PFSK-1 (cell line): Measurements from ENCODE around the gene CRADD.

ENCODE experiments used
- FOXP2 ChIP-seq: optimal IDR thresholded peaks from 2 replicates; pipeline ENCODE3; 2011; ENCODE audit warnings: borderline replicate concordance, control low read depth, inconsistent platforms; ENCODE audit not compliant: insufficient read depth; ENCODE audit errors: extremely low read length, extremely low read depth
- POLR2AphosphoS5 ChIP-seq: IDR thresholded peaks from 2 replicates; pipeline ENCODE4 v1.6.1; 2012; ENCODE audit warnings: low read depth, mild to moderate bottlenecking, control low read depth, low read length, moderate library complexity
- SIN3A ChIP-seq: IDR thresholded peaks from 2 replicates; pipeline ENCODE4 v1.6.1; 2012; ENCODE audit warnings: mild to moderate bottlenecking, low read length, moderate library complexity, borderline replicate concordance; ENCODE audit not compliant: insufficient read depth
- TAF1 ChIP-seq: IDR thresholded peaks from 2 replicates; pipeline ENCODE4 v1.6.1; 2012; ENCODE audit warnings: low read length, control low read depth, borderline replicate concordance; ENCODE audit not compliant: insufficient read depth
- TF ChIP-seq, protein P1 (sequence below), 2 experiments: IDR thresholded peaks; 2 replicates each; pipeline versions ENCODE4 v1.6.1 to v1.8.0; 2011 to 2012; ENCODE audit warnings: low read depth in 2 of 2, low read length in 2 of 2, control low read depth in 1 of 2, inconsistent platforms in 1 of 2, mild to moderate bottlenecking in 1 of 2, moderate library complexity in 1 of 2; ENCODE audit not compliant: insufficient read depth in 1 of 2

Gene CRADD

DNA sequence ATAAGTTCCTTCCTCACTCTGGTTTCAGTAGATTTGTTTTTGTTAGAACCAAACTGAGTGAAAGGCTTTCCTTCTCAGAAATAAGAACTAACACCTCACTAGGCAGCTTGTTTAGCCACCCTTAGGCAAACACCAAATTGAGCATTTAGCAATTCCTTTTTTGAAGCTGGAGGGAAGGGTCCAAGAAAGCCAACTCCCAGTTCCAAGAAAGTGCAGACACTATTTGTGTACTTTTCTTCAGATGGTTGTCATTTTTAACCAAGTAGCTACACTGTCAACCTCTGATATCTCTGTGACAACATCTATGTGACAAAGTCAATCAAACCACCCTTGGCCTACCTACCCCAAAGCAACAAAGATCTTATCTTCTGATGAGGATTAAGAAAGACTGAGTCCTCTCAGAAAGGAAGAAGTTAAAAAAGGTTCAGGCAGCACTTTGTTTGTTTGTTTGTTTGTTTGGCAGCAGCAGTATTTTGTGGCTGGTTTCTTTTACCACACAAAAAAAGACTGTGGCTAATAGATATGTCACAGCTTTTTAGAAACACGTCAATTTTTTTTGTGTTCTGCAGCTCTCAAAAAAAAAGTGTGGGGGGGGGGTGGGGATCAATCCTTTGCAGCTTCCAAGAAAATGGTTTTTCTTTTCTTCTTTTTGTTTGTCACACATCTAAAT lies 203.8 kb downstream of the CRADD start:
- TF ChIP-seq POLR2AphosphoS5 (no peak), SIN3A (no peak), FOXP2 (no peak), TAF1 (no peak)
- TF ChIP-seq, protein P1, sequence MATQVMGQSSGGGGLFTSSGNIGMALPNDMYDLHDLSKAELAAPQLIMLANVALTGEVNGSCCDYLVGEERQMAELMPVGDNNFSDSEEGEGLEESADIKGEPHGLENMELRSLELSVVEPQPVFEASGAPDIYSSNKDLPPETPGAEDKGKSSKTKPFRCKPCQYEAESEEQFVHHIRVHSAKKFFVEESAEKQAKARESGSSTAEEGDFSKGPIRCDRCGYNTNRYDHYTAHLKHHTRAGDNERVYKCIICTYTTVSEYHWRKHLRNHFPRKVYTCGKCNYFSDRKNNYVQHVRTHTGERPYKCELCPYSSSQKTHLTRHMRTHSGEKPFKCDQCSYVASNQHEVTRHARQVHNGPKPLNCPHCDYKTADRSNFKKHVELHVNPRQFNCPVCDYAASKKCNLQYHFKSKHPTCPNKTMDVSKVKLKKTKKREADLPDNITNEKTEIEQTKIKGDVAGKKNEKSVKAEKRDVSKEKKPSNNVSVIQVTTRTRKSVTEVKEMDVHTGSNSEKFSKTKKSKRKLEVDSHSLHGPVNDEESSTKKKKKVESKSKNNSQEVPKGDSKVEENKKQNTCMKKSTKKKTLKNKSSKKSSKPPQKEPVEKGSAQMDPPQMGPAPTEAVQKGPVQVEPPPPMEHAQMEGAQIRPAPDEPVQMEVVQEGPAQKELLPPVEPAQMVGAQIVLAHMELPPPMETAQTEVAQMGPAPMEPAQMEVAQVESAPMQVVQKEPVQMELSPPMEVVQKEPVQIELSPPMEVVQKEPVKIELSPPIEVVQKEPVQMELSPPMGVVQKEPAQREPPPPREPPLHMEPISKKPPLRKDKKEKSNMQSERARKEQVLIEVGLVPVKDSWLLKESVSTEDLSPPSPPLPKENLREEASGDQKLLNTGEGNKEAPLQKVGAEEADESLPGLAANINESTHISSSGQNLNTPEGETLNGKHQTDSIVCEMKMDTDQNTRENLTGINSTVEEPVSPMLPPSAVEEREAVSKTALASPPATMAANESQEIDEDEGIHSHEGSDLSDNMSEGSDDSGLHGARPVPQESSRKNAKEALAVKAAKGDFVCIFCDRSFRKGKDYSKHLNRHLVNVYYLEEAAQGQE (IDR thresholded peaks at IDR 0.05; ENCODE audit: insufficient read depth in 1 of 2, low read depth in 2 of 2, low read length in 2 of 2), result no peak

- TF ChIP-seq SIN3A (no peak), FOXP2 (no peak), POLR2AphosphoS5 (no peak), TAF1 (no peak)
- TF ChIP-seq, protein P1 (IDR thresholded peaks at IDR 0.05; ENCODE audit: insufficient read depth in 1 of 2, low read depth in 2 of 2, low read length in 2 of 2), result no peak
Observed at GRCh38 chr12:93882763-93883162, 205.6 kb downstream of the CRADD start.

DNA sequence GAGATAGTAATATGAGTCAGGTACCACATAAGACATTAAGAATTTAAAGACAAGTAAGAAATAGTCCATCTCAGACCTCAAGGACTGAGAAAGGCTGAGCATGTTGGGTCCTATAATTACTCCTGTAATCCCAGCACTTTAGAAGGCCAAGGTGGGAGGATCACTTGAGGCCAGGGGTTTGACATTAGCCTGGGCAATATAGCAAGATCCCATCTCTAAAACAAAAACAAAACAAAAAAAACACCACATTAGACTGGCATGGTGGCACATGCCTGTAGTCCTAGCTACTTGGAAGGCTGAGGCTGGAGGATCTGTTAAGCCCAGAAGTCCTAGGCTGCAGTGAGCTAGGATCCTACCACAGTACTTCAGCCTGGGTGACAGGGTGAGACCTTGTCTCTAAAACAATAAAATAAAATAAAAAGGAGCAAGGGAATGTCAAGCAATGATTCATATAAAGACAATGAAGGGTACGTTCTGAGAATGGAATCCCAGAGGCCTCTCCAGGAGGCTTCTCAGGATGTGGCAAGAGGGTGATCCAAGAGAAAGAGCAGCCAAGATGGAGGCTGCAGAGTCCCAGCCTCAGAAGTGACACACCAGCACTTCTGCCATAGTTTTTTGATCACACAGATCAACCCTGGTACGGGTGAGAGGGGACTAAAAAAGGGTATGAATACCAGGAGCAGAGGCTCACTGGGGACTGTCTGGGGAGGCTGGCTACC lies 206.4 kb downstream of the CRADD start:
- TF ChIP-seq, protein P1 (IDR thresholded peaks at IDR 0.05; ENCODE audit: insufficient read depth in 1 of 2, low read depth in 2 of 2, low read length in 2 of 2), result no peak
- TF ChIP-seq TAF1 (no peak), FOXP2 (no peak), SIN3A (no peak), POLR2AphosphoS5 (no peak)

DNA sequence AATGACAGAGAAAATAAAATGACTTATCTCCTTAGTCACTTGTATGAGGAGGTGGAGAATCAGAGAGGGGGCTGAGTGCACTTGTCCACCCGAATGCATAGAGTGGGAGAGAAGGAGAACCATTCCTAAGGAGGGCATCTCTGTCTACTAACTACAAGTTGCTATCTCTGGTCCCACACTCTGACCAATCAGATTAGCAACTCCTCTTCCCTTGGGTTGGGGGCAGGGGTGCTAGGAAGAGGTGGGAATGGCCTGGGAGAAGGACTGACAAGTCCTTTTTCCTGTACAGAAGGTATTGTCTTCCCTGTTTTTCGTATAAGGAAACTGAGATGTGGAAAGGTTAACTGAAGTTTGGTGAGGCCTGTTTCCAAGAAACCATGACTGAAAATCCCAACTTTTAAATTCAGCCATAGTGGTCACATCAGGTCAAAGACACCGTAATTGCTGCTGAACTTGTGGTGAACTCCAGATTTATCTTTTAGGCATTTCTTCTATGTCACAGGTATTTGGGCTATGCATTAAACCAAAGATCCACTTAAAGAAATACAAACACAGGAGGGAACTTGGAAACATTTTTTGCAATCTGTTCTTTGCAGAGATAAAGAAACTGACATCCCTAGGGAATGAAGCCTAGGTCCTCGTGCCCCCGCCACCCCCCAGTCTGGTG lies 207.8 kb downstream of the CRADD start:
- TF ChIP-seq, protein P1 (IDR thresholded peaks at IDR 0.05; ENCODE audit: insufficient read depth in 1 of 2, low read depth in 2 of 2, low read length in 2 of 2), result no peak
- no peak for TF ChIP-seq POLR2AphosphoS5
- TF ChIP-seq SIN3A, result no peak
- no peak for TF ChIP-seq TAF1
